Mesenchymal stem cell (in vitro differentiated cells and primary cell): ENCODE measurements around the gene RCAN3.

Source experiments
- DNase-seq: peaks from one replicate; pipeline ENCODE4 v3.0.0-alpha.2; 2013
- H2AFZ ChIP-seq: one replicate; pipeline ENCODE4 v1.6.1; 2013; ENCODE audit warnings: low read depth, mild to moderate bottlenecking, control low read depth, inconsistent platforms, low read length, moderate library complexity
- H2AK5ac ChIP-seq: 2 replicates; pipeline ENCODE4 v1.6.1; 2013; ENCODE audit warnings: low read length, moderate library complexity, mild to moderate bottlenecking, inconsistent platforms; ENCODE audit not compliant: severe bottlenecking
- H2BK120ac ChIP-seq: one replicate; pipeline ENCODE4 v1.6.1; 2013; ENCODE audit warnings: low read depth, mild to moderate bottlenecking, inconsistent platforms, low read length, moderate library complexity
- H2BK12ac ChIP-seq, 2 experiments: one replicate each; pipeline ENCODE4 v1.6.1; 2013; ENCODE audit warnings: inconsistent platforms in 2 of 2, low read length in 2 of 2, mild to moderate bottlenecking in 2 of 2, moderate library complexity in 2 of 2, control low read depth in 1 of 2
- H2BK15ac ChIP-seq: one replicate; pipeline ENCODE4 v1.6.1; 2013; ENCODE audit warnings: mild to moderate bottlenecking, low read depth, inconsistent platforms; ENCODE audit not compliant: poor library complexity, severe bottlenecking
- H2BK5ac ChIP-seq: 2 replicates; pipeline ENCODE4 v1.6.1; 2013; ENCODE audit warnings: low read depth, mild to moderate bottlenecking, low read length, control low read depth, inconsistent platforms; ENCODE audit not compliant: poor library complexity, severe bottlenecking
- H3K14ac ChIP-seq, 2 experiments: one replicate each; pipeline ENCODE4 v1.6.1; 2013; ENCODE audit warnings: inconsistent platforms in 2 of 2, low read length in 2 of 2, control low read depth in 1 of 2, mild to moderate bottlenecking in 1 of 2, moderate library complexity in 1 of 2
- H3K18ac ChIP-seq, 2 experiments: one replicate each; pipeline ENCODE4 v1.6.1; 2013; ENCODE audit warnings: inconsistent platforms in 2 of 2, low read length in 2 of 2, control low read depth in 1 of 2, low read depth in 1 of 2, mild to moderate bottlenecking in 1 of 2
- H3K23ac ChIP-seq, 2 experiments: one replicate each; pipeline ENCODE4 v1.6.1; 2013; ENCODE audit warnings: inconsistent platforms in 2 of 2, low read length in 2 of 2, mild to moderate bottlenecking in 2 of 2, moderate library complexity in 2 of 2, control low read depth in 1 of 2
- H3K27ac ChIP-seq: 2 replicates; pipeline ENCODE4 v1.5.1; 2013; ENCODE audit warnings: mild to moderate bottlenecking, moderate library complexity, low read length, control low read depth, inconsistent platforms; ENCODE audit not compliant: poor library complexity, severe bottlenecking
- H3K27me3 ChIP-seq, 2 experiments: 2 replicates each; pipeline versions ENCODE4 v1.6.1 to v1.7.0; 2013; ENCODE audit warnings: low read length in 2 of 2, mild to moderate bottlenecking in 2 of 2, moderate library complexity in 2 of 2, control low read depth in 1 of 2, inconsistent platforms in 1 of 2; ENCODE audit not compliant: control insufficient read depth in 1 of 2, insufficient read depth in 1 of 2
- H3K36me3 ChIP-seq, 2 experiments: 2 replicates each; pipeline versions ENCODE4 v1.6.1 to v1.7.0; 2013; ENCODE audit warnings: low read length in 2 of 2, control low read depth in 1 of 2, inconsistent platforms in 1 of 2, low read depth in 1 of 2, mild to moderate bottlenecking in 1 of 2; ENCODE audit not compliant: insufficient read depth in 2 of 2, control insufficient read depth in 1 of 2
- H3K4ac ChIP-seq, 2 experiments: one replicate each; pipeline ENCODE4 v1.6.1; 2013; ENCODE audit warnings: inconsistent platforms in 2 of 2, low read length in 2 of 2, mild to moderate bottlenecking in 2 of 2, moderate library complexity in 2 of 2, control low read depth in 1 of 2, low read depth in 1 of 2
- H3K4me1 ChIP-seq: 2 replicates; pipeline ENCODE4 v1.6.1; 2013; ENCODE audit warnings: low read depth, low read length, control low read depth; ENCODE audit not compliant: control insufficient read depth, insufficient read depth
- H3K4me2 ChIP-seq: 2 replicates; pipeline ENCODE4 v1.6.1; 2013; ENCODE audit warnings: low read length, mild to moderate bottlenecking, inconsistent platforms; ENCODE audit not compliant: poor library complexity, severe bottlenecking
- H3K4me3 ChIP-seq, 2 experiments: 2 replicates each; pipeline versions ENCODE4 v1.5.1 to v1.7.0; 2013; ENCODE audit warnings: low read length in 2 of 2, mild to moderate bottlenecking in 2 of 2, control low read depth in 1 of 2, low read depth in 1 of 2; ENCODE audit not compliant: insufficient read depth in 1 of 2
- H3K79me1 ChIP-seq: replicated peaks from 2 replicates; pipeline ENCODE4 v1.6.1; 2013; ENCODE audit warnings: mild to moderate bottlenecking, control low read depth, low read length, inconsistent platforms; ENCODE audit not compliant: poor library complexity, severe bottlenecking
- H3K9ac ChIP-seq: 2 replicates; pipeline ENCODE4 v1.7.0; 2013; ENCODE audit warnings: mild to moderate bottlenecking, low read length, moderate library complexity
- H3K9me3 ChIP-seq: 2 replicates; pipeline ENCODE4 v1.7.0; 2013; ENCODE audit warnings: mild to moderate bottlenecking, low read length; ENCODE audit not compliant: control insufficient read depth
- H4K8ac ChIP-seq: one replicate; pipeline ENCODE4 v1.6.1; 2013; ENCODE audit warnings: inconsistent platforms, mild to moderate bottlenecking, low read length, moderate library complexity
- H4K91ac ChIP-seq: one replicate; pipeline ENCODE4 v1.6.1; 2013; ENCODE audit warnings: mild to moderate bottlenecking, low read length, inconsistent platforms
- WGBS: methylation state at CpG from one replicate; pipeline ENCODE4 v1.1.7; 2013; ENCODE audit warnings: mixed read lengths; 5-methylcytosine and 5-hydroxymethylcytosine counted together

The RCAN3 gene

GRCh38 chr1:24560361-24560760, 57.7 kb downstream of the RCAN3 start:
- H3K14ac ChIP-seq = no peak overlapping the region
- no peaks in the 10 kb centered on the region for H3K36me3 ChIP-seq

GRCh38 chr1:24562625-24563024, 60.0 kb downstream of the RCAN3 start:
- Histone ChIP-seq H3K9me3 (no peaks in the 10 kb centered on the region), H4K8ac (no peak overlapping the region), H2BK12ac (no peak overlapping the region), H3K23ac (no peak overlapping the region), H3K18ac (no peak overlapping the region), H3K4ac (no peak overlapping the region), H2AK5ac (no peak overlapping the region), H2BK120ac (no peak overlapping the region), H2AFZ (no peak overlapping the region), H3K14ac (no peak overlapping the region), H4K91ac (no peak overlapping the region), H3K27ac (no peak overlapping the region), H2BK5ac (no peak overlapping the region), H3K4me2 (peak overlapping the region; percentile 8), H3K4me1 (peaks cover 30% of the 10 kb centered on the region), H2BK15ac (no peak overlapping the region), H3K4me3 (no peak overlapping the region), H3K9ac (no peak overlapping the region), H3K27me3 (peaks cover 0 to 49% of the 10 kb centered on the region in 2 experiments), H3K36me3 (no peaks in the 10 kb centered on the region), H3K79me1 (no peaks in the 10 kb centered on the region)
- no peak for DNase-seq

More at GRCh38 chr1:24560361-24560760, 57.7 kb downstream of the RCAN3 start:
- no peak for DNase-seq
- Histone ChIP-seq H4K91ac (no peak overlapping the region), H3K4me3 (no peak overlapping the region), H3K18ac (no peak overlapping the region), H2BK12ac (peak overlapping the region in 1 of 2 experiments; percentile 40), H3K4me1 (peaks cover 43% of the 10 kb centered on the region), H3K79me1 (no peaks in the 10 kb centered on the region), H3K27ac (no peak overlapping the region), H2AFZ (no peak overlapping the region), H2AK5ac (no peak overlapping the region), H2BK120ac (no peak overlapping the region), H2BK15ac (no peak overlapping the region), H3K4ac (no peak overlapping the region), H4K8ac (no peak overlapping the region), H3K9me3 (no peaks in the 10 kb centered on the region), H3K27me3 (peaks cover 12 to 66% of the 10 kb centered on the region in 2 experiments), H3K9ac (no peak overlapping the region), H3K4me2 (no peak overlapping the region), H2BK5ac (no peak overlapping the region), H3K23ac (no peak overlapping the region)
- 90% methylated on average over 6 of the region's 6 CpGs for WGBS

- Histone ChIP-seq H3K9ac (no peak overlapping the region), H2BK5ac (no peak overlapping the region), H2AK5ac (no peak overlapping the region), H3K4me3 (no peak overlapping the region), H4K8ac (no peak overlapping the region), H3K14ac (no peak overlapping the region), H3K23ac (no peak overlapping the region), H2AFZ (no peak overlapping the region), H2BK15ac (no peak overlapping the region), H2BK12ac (no peak overlapping the region), H3K4me2 (no peak overlapping the region), H3K4me1 (peaks cover 18% of the 10 kb centered on the region), H3K18ac (no peak overlapping the region), H4K91ac (no peak overlapping the region), H3K27ac (no peak overlapping the region), H3K79me1 (no peaks in the 10 kb centered on the region), H3K36me3 (no peaks in the 10 kb centered on the region), H3K4ac (no peak overlapping the region), H3K27me3 (peaks cover 0 to 45% of the 10 kb centered on the region in 2 experiments), H2BK120ac (no peak overlapping the region), H3K9me3 (no peaks in the 10 kb centered on the region)
- WGBS = 100% methylated on average over 1 of the region's 2 CpGs
- DNase-seq = no peak
Observed at GRCh38 chr1:24564695-24565094, 62.1 kb downstream of the RCAN3 start.

- Histone ChIP-seq H3K79me1 (no peaks in the 10 kb centered on the region), H3K36me3 (no peaks in the 10 kb centered on the region), H3K4ac (no peak overlapping the region), H3K9me3 (no peaks in the 10 kb centered on the region), H3K4me3 (no peak overlapping the region), H3K27ac (no peak overlapping the region), H2AFZ (no peak overlapping the region), H3K18ac (no peak overlapping the region), H3K4me2 (no peak overlapping the region), H3K14ac (no peak overlapping the region), H2BK15ac (no peak overlapping the region), H4K8ac (no peak overlapping the region), H2AK5ac (no peak overlapping the region), H3K9ac (no peak overlapping the region), H2BK12ac (no peak overlapping the region), H2BK5ac (no peak overlapping the region), H3K23ac (no peak overlapping the region), H2BK120ac (no peak overlapping the region), H3K4me1 (peaks cover 20% of the 10 kb centered on the region), H4K91ac (no peak overlapping the region), H3K27me3 (peaks cover 0 to 38% of the 10 kb centered on the region in 2 experiments)
- no peak for DNase-seq
- WGBS = 57% methylated on average over 3 of the region's 3 CpGs
Observed at GRCh38 chr1:24566236-24566867, 63.7 kb downstream of the RCAN3 start.
